ENCODE measurements around the gene GEMIN7.

The GEMIN7 gene

GRCh38 chr19:45130236-45130635, 51.2 kb downstream of the GEMIN7 start:
- DNase-seq (ENCODE audit: low read depth), result no peak

DNA sequence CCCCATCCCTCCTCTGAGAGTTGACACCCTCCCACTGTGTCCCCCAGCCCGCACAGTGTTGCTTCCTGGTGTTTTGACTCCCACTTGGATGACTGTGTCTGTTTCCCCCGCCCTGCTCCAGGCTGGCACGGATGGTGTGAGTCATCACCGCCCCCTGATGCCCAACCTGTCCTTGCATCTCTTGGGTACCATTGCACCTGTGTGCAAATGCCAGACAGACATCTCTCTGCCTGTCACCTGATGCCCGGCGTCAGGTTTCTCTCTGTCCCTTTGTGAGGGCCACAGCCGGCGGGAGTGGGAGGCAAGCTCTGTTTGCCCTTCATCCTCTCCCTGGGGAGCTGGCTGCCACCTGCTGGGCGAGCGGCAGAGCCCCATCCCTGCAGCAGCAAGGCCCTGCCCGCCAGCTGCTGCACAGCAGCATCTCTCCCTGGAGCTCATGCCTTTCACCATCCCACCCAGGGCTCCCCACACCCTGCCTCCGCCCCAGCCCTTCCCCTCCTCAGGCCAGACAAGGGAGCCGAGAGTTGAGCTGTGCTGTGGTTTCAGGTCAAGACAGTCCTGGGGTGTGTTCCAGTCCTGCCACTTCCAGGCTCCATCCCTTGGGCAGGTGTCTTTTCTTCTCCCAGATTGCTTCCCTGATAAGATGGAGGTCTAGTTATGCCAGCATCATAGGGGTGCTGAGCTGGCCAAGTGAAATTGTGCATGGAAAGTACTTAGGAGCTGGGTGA, 52.0 kb downstream of the GEMIN7 start:
- DNase-seq (ENCODE audit: low read depth), result no peak

DNA sequence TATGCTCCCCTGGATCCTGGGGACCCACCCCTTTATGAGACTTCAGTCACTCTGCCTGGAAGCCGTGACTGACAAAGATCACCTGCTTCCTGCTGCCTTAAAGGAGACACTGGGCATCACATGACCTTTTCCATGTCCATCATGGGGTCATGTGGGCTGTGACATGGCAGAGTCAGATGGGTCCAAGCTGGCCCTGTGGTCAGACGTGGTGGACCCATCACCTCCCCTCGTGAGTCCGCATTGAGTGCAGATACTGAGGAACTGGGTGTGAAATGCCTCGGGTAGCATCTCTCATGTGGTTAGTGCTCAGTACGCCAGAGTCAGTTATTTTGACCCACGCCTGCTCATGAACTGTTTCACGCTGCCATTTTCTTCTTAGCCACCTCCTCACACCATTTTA, 54.6 kb downstream of the GEMIN7 start:
- DNase-seq (ENCODE audit: low read depth), result no peak

DNA sequence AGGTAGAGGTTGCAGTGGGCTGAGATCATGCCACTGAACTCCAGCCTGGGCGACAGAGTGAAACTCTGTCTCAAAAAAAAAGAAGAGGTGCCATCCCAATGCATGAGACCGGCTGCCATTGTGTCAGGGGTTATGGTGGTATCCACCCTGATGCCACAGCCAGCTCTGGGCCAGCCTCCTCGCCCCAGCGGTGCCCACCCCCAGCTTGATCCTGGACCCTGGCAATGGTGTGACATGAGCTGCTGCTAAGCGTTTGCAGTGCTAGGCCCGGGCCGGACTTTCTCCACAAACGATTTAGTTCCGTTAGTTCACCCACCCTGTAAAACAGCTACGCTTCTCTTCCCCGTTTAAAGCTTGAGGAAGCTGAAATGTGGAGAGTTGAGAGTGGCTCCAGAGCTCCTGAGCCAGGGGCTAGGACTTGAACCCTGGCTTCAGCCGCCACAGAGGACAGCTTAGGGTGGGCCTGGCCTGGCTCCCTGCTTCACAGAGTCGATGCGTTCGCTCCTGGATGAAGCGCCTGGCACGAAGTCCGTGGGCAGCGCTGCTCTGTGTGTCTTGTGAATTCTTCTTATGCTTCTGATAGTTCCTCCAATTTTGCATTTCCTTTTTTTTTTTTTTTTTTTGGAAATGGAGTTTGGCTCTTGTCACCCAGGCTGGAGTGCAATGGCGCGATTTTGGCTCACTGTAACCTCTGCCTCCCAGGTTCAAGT, 56.3 kb downstream of the GEMIN7 start:
- no peak for DNase-seq (ENCODE audit: low read depth)

GRCh38 chr19:45136507-45137178, 57.6 kb downstream of the GEMIN7 start:
- DNase-seq (ENCODE audit: low read depth), result no peak

- DNase-seq (ENCODE audit: low read depth), result no peak
These were observed 58.2 kb downstream of the GEMIN7 start for GRCh38 chr19:45137179-45137761.

GRCh38 chr19:45138303-45138751, 59.3 kb downstream of the GEMIN7 start:
- DNase-seq (ENCODE audit: low read depth), result no peak

- DNase-seq (ENCODE audit: low read depth), result no peak
These were observed 60.5 kb downstream of the GEMIN7 start for GRCh38 chr19:45139286-45140143.

DNA sequence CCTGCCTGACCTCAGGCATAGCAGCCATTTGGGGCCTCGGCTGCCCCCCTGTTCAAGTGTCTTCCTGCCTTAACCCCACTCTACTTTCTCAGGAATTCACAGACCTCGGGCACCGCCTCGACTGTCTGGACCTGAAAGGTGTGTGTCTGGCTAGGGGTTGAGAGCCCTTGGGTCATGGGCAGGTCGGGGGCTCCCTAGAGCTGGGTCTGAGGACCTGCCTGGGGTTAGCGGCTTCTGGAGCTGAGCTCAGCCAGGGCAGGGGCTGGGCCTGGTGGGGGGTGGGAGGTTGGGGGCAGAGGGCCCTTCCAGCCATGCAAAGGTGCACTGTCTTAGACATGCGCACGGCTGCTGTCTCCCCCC, 61.1 kb downstream of the GEMIN7 start:
- DNase-seq (ENCODE audit: low read depth), result no peak

DNA sequence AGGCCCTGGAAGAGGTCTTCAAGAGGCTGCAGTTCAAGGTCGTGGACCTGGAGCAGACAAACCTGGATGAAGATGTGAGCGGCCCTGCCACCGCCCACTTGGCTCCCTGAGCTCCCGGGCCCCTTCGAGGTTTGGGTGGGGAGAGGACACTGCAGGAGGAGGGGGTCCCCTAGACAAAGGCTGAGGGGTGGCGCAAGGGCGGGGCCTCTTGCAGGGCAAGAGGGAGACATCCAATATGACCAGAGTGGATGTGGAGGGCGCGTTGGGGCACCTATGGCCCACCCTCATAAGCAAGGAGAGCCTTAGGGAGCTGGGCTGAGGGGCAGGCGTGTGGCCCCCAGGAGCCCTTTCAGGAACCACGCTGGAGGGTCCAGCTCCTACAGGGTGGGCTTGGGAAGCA, 61.5 kb downstream of the GEMIN7 start:
- no peak for DNase-seq (ENCODE audit: low read depth)
